K562 (cell line): ENCODE measurements around the gene PRUNE1. TPM values are rescaled to one million over a fixed set of nuclear protein-coding genes. Genes with fewer than 3 reads are reported as not detected.

ENCODE experiments used
- ARID3B ChIP-seq: fragments of 250-450 bp; sonication (Bioruptor Pico); IDR thresholded peaks from 2 replicates; pipeline ENCODE4 v1.4.0; 2020; ENCODE audit warnings: borderline replicate concordance
- CEBPG ChIP-seq, 3 experiments: fragments of 200-800 bp in 1 of 3; sonication (Bioruptor generic) in 1 of 3; sonication (generic) in 1 of 3; formaldehyde crosslinking in 1 of 3; IDR thresholded peaks in 2 of 3; conservative IDR thresholded peaks in 1 of 3; 2 replicates each; pipeline versions ENCODE4 v1.6.1 to v1.8.0; 2016 to 2022; ENCODE audit warnings: missing compliant biosample characterization in 2 of 3, missing genetic modification characterization in 2 of 3, mild to moderate bottlenecking in 1 of 3, missing genetic modification reagents in 1 of 3
- EP300 ChIP-seq: IDR thresholded peaks from 2 replicates; pipeline ENCODE4 v1.6.1; 2012; ENCODE audit warnings: low read length, improper control_type of control experiment
- NELFE ChIP-seq: IDR thresholded peaks from 2 replicates; pipeline ENCODE4 v1.6.1; 2011; ENCODE audit warnings: mild to moderate bottlenecking; ENCODE audit not compliant: insufficient read depth, insufficient read length
- NFYB ChIP-seq: IDR thresholded peaks from 2 replicates; pipeline ENCODE4 v1.6.1; 2011; ENCODE audit warnings: mild to moderate bottlenecking, moderate library complexity; ENCODE audit not compliant: insufficient read length; ENCODE audit errors: extremely low read depth
- PREB ChIP-seq: sonication (generic); formaldehyde crosslinking; IDR thresholded peaks from 2 replicates; pipeline ENCODE4 v1.8.1; 2023; ENCODE audit warnings: mild to moderate bottlenecking, missing genetic modification reagents
- RBM22 ChIP-seq: fragments of 200-400 bp; formaldehyde crosslinking; IDR thresholded peaks from 2 replicates; pipeline ENCODE4 v1.6.1; 2018; ENCODE audit warnings: low read length, low read depth; ENCODE audit not compliant: poor library complexity, severe bottlenecking
- RBM39 ChIP-seq: fragments of 200-400 bp; formaldehyde crosslinking; optimal IDR thresholded peaks from 2 replicates; pipeline ENCODE3; 2018; ENCODE audit warnings: low read depth, low read length
- SETDB1 ChIP-seq: IDR thresholded peaks from one replicate; pipeline ENCODE4 v1.6.1; 2012; ENCODE audit warnings: low read length, control low read depth, inconsistent platforms
- SRSF1 ChIP-seq: fragments of 200-400 bp; formaldehyde crosslinking; IDR thresholded peaks from 2 replicates; pipeline ENCODE4 v1.6.1; 2017; ENCODE audit warnings: mild to moderate bottlenecking, low read depth, low read length, moderate library complexity
- TAF9B ChIP-seq: fragments of 450-650 bp; IDR thresholded peaks from 2 replicates; pipeline ENCODE4 v1.6.1; 2018; ENCODE audit warnings: mild to moderate bottlenecking; ENCODE audit not compliant: partially characterized antibody
- ZNF184 ChIP-seq: sonication (generic); formaldehyde crosslinking; IDR thresholded peaks from 2 replicates; pipeline ENCODE4 v1.5.0; 2020; ENCODE audit warnings: missing genetic modification reagents
- ZNF41 ChIP-seq: fragments of 250-450 bp; sonication (Bioruptor Pico); conservative IDR thresholded peaks from 2 replicates; pipeline ENCODE4 v1.4.0; 2020; ENCODE audit warnings: mild to moderate bottlenecking
- ZNF57 ChIP-seq: fragments of 450-650 bp; formaldehyde crosslinking; IDR thresholded peaks from 2 replicates; pipeline ENCODE4 v1.4.0; 2020; ENCODE audit warnings: mild to moderate bottlenecking, moderate library complexity
- ZNF609 ChIP-seq: sonication (generic); formaldehyde crosslinking; IDR thresholded peaks from 2 replicates; pipeline ENCODE4 v1.8.1; 2023; ENCODE audit warnings: missing genetic modification reagents, mild to moderate bottlenecking, borderline replicate concordance
- ZNF699 ChIP-seq: fragments of 250-450 bp; sonication (Bioruptor Pico); IDR thresholded peaks from 2 replicates; pipeline ENCODE4 v1.8.0; 2021; ENCODE audit warnings: mild to moderate bottlenecking, moderate library complexity; ENCODE audit not compliant: insufficient replicate concordance
- polyA plus RNA-seq, 8 experiments: library from polyadenylated mRNA; depleted of rRNA in 4 of 8; stranded (reverse) in 5 of 8; unstranded in 3 of 8; fragments of >200 nt; fragmentation: Nextera tagmentation in 2 of 8; fragmentation: Illumina TruSeq in 1 of 8; extraction: Ambion mirVana in 2 of 8; extraction: Trizol in 1 of 8; gene quantifications; 2 replicates each; pipeline versions ENCODE4 v1.2.1 to v1.2.3, GENCODE V29; 2011 to 2014; ENCODE audit warnings: inconsistent platforms in 1 of 8, missing spikeins in 1 of 8
- total RNA-seq, 7 experiments: library from RNA; depleted of rRNA in 6 of 7; stranded (reverse); fragments of >200 nt in 6 of 7; fragmentation: Illumina TruSeq in 2 of 7; extraction: Trizol in 2 of 7; gene quantifications; 2 replicates each; pipeline versions ENCODE4 v1.2.1 to v1.2.3, GENCODE V29; 2011 to 2021; ENCODE audit warnings: low replicate concordance in 1 of 7

The PRUNE1 gene
- total and polyA plus RNA-seq, 9 of the 15 experiments (the other 6 are each of a cell fraction or from before 2014, with no cell fraction given) = 16.7 to 48.3 (median 26.2) TPM

GRCh38 chr1:150979092-150980056, 28.9 kb upstream of the PRUNE1 start (continued):
- TF ChIP-seq ZNF609 (CRISPR knock-in tag) (0 out of 2 replicates have a peak, but pooled peaks have one; percentile 55), EP300 (peak; percentile 54; the same call in 1 of the 2 replicates), CEBPG (CRISPR knock-in tag; IDR thresholded peaks at IDR 0.05) (no peak), CEBPG (tag; conservative IDR thresholded peaks at IDR 0.05 in 1 of 2, IDR thresholded peaks at IDR 0.05 in 1 of 2) (no peak), ARID3B (CRISPR knock-in tag) (no peak), TAF9B (no peak), ZNF41 (0 out of 2 replicates have a peak, but pooled peaks have one; percentile 32), NFYB (no peak), ZNF57 (CRISPR knock-in tag) (no peak), RBM22 (no peak), SETDB1 (no peak), SRSF1 (no peak), ZNF699 (CRISPR knock-in tag) (no peak), RBM39 (no peak), NELFE (no peak), PREB (CRISPR knock-in tag) (no peak), ZNF184 (CRISPR knock-in tag) (no peak)
